ENCODE results near the gene ITPR2. TPM values are rescaled to one million over a fixed set of nuclear protein-coding genes. Genes with fewer than 3 reads are reported as not detected.
A peak's percentile ranks its signal among the peaks of the same experiment; 100 is the strongest.
"Not testable (repeated sequence)": the region's sequence is repeated elsewhere in the genome, so short reads cannot be mapped to it uniquely, and the experiment has no call there.

The ITPR2 gene
- total and polyA plus RNA-seq, 4 donors, result 30.9 to 133 (median 73.2) TPM

DNA sequence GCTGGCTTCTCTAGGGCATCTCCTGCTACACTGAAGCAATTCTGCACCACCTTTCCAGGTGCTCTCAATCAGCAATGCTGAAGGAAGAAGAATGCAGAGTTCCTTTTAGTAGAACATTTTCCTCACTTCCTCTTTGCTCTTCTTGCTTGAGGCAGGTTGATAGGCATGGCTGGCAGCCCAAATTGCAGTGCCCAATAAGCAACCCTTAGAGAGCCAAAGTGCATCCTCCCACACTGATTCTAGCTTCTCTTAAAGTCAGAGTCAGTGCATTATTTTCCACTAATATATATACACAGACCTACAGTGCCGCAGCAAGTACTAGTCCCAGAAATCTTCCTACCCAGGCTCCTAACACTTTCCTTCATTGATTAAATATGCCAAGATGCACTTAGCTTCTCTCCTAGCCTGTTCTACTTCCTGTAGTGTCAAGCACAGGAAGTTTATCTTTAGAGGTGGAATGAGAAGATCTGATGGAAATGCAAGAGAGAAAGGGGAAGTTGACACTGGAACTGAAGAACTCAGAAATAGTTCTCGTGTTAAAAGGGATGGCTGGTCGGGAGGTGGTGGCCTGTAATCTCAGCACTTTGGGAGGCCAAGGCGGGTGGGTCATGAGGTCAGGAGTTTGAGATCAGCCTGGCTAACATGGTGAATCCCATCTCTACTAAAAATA lies 504.9 kb downstream of the ITPR2 start:
- H3K9me3 ChIP-seq (ENCODE audit: control insufficient read depth, insufficient read depth, low read length), result no peaks in the 10 kb centered on the region
- no peak overlapping the region for H3K27ac ChIP-seq (ENCODE audit: low read depth, low read length)
- H3K36me3 ChIP-seq (ENCODE audit: control insufficient read depth, insufficient read depth, low read length), result no peaks in the 10 kb centered on the region
- 81% methylated on average over 4 of the region's 4 CpGs for WGBS (ENCODE audit: insufficient coverage)
- no peak for DNase-seq (ENCODE audit: low read depth in 4 of 6, low spot score in 6 of 6)
- H3K4me1 ChIP-seq (ENCODE audit: control insufficient read depth, insufficient read depth, low read length), result no peaks in the 10 kb centered on the region
- no peak overlapping the region for H3K4me3 ChIP-seq (ENCODE audit: low read depth, low read length)
- no peaks in the 10 kb centered on the region for H3K27me3 ChIP-seq (ENCODE audit: control insufficient read depth, insufficient read depth, low read length)

GRCh38 chr12:26323673-26324072 lies 509.3 kb downstream of the ITPR2 start:
- Histone ChIP-seq H3K27ac (ENCODE audit: low read depth, low read length) (no peak overlapping the region), H3K27me3 (ENCODE audit: control insufficient read depth, insufficient read depth, low read length) (no peaks in the 10 kb centered on the region), H3K4me3 (ENCODE audit: low read depth, low read length) (no peak overlapping the region), H3K4me1 (ENCODE audit: control insufficient read depth, insufficient read depth, low read length) (no peaks in the 10 kb centered on the region), H3K36me3 (ENCODE audit: control insufficient read depth, insufficient read depth, low read length) (no peaks in the 10 kb centered on the region), H3K9me3 (ENCODE audit: control insufficient read depth, insufficient read depth, low read length) (no peaks in the 10 kb centered on the region)
- DNase-seq (ENCODE audit: low read depth in 4 of 6, low spot score in 6 of 6), result peak in 1 of 6 donors; percentile 38
- no CpG with 5 or more reads among the region's 2 CpGs for WGBS (ENCODE audit: insufficient coverage)

DNA sequence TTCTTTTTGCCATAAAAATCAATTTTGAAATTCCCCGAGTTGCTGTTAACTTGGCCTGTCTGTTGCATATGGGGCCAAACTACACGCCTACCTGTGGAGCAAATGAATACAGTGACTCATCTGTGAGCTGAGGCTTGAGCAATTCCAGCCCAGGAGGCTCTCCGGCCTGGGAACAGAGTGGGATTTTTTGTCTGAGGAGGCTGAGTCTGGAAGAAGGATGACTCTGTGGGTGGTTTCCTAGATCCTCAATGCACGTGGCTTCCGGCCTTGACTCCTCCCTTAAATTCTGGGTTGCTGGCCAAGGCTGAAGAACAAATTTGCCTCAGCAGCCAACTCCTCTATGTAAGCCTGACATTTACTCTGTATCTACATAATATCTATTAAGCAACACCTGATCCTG lies 513.5 kb downstream of the ITPR2 start:
- no peak overlapping the region for H3K27ac ChIP-seq (ENCODE audit: low read depth, low read length)
- no peaks in the 10 kb centered on the region for H3K4me1 ChIP-seq (ENCODE audit: control insufficient read depth, insufficient read depth, low read length)
- no peaks in the 10 kb centered on the region for H3K9me3 ChIP-seq (ENCODE audit: control insufficient read depth, insufficient read depth, low read length)
- no peak for DNase-seq (ENCODE audit: low read depth in 4 of 6, low spot score in 6 of 6)
- H3K27me3 ChIP-seq (ENCODE audit: control insufficient read depth, insufficient read depth, low read length), result no peaks in the 10 kb centered on the region
- H3K4me3 ChIP-seq (ENCODE audit: low read depth, low read length), result no peak overlapping the region
- 74% methylated on average over 3 of the region's 5 CpGs for WGBS (ENCODE audit: insufficient coverage)
- H3K36me3 ChIP-seq (ENCODE audit: control insufficient read depth, insufficient read depth, low read length), result no peaks in the 10 kb centered on the region

GRCh38 chr12:26318661-26319068 lies 514.3 kb downstream of the ITPR2 start:
- Histone ChIP-seq H3K4me3 (ENCODE audit: low read depth, low read length) (no peak overlapping the region), H3K4me1 (ENCODE audit: control insufficient read depth, insufficient read depth, low read length) (no peaks in the 10 kb centered on the region), H3K27ac (ENCODE audit: low read depth, low read length) (no peak overlapping the region), H3K9me3 (ENCODE audit: control insufficient read depth, insufficient read depth, low read length) (no peaks in the 10 kb centered on the region), H3K36me3 (ENCODE audit: control insufficient read depth, insufficient read depth, low read length) (no peaks in the 10 kb centered on the region), H3K27me3 (ENCODE audit: control insufficient read depth, insufficient read depth, low read length) (no peaks in the 10 kb centered on the region)
- no peak for DNase-seq (ENCODE audit: low read depth in 4 of 6, low spot score in 6 of 6)
- 79% methylated on average over 3 of the region's 5 CpGs for WGBS (ENCODE audit: insufficient coverage)

DNA sequence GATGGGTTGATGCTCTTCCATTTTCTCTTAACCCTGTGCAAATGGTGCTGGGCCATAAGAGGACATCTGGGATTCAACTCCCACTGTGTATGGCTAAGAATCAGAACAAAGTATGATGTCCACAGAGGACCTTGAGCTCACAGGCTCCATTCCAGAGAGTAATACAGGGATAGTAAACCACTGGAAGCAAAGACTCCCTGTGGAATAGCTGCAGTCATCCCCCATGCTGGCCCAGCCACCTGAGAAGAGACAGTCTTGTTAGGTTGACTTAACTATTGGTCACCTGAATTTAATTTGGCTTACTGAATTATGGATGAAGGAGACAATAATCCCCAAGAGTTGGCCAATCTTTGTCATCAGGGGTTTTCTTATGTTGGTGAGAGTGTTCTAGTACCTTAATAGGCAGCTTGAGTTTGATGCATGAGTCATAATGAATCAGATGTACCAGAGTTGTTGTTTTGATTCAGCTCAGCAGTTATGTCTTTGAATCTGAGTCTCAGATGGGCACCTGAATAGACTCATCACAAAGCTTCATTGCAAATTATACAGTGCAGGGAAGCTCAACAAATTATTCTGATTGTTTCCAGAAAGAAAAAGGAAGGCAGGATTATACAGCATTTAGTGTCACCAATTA lies 514.9 kb downstream of the ITPR2 start:
- Histone ChIP-seq H3K4me3 (ENCODE audit: low read depth, low read length) (no peak overlapping the region), H3K36me3 (ENCODE audit: control insufficient read depth, insufficient read depth, low read length) (no peaks in the 10 kb centered on the region), H3K9me3 (ENCODE audit: control insufficient read depth, insufficient read depth, low read length) (peaks cover 2% of the 10 kb centered on the region), H3K4me1 (ENCODE audit: control insufficient read depth, insufficient read depth, low read length) (no peaks in the 10 kb centered on the region), H3K27me3 (ENCODE audit: control insufficient read depth, insufficient read depth, low read length) (no peaks in the 10 kb centered on the region), H3K27ac (ENCODE audit: low read depth, low read length) (no peak overlapping the region)
- DNase-seq (ENCODE audit: low read depth in 4 of 6, low spot score in 6 of 6), result no peak

DNA sequence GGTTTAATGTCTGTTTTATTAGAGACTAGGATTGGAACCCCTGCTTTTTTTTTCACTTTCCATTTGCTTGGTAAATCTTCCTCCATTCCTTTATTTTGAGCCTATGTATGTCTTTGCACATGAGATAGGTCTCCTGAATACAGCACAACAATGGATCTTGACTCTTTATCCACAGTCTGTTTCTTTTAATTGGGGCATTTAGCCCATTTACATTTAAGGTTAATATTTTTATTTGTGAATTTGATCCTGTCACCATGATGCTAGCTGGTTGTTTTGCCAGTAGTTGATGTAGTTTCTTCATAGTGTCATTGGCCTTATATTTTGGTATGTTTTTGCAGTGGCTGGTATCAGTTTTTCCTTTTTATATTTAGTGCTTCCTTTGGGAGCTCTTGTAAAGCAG lies 518.9 kb downstream of the ITPR2 start:
- H3K4me1 ChIP-seq (ENCODE audit: control insufficient read depth, insufficient read depth, low read length); H3K27ac ChIP-seq (ENCODE audit: low read depth, low read length); H3K4me3 ChIP-seq (ENCODE audit: low read depth, low read length); DNase-seq (ENCODE audit: low read depth in 4 of 6, low spot score in 6 of 6); H3K9me3 ChIP-seq (ENCODE audit: control insufficient read depth, insufficient read depth, low read length); H3K27me3 ChIP-seq (ENCODE audit: control insufficient read depth, insufficient read depth, low read length); H3K36me3 ChIP-seq (ENCODE audit: control insufficient read depth, insufficient read depth, low read length): not testable (repeated sequence)

DNA sequence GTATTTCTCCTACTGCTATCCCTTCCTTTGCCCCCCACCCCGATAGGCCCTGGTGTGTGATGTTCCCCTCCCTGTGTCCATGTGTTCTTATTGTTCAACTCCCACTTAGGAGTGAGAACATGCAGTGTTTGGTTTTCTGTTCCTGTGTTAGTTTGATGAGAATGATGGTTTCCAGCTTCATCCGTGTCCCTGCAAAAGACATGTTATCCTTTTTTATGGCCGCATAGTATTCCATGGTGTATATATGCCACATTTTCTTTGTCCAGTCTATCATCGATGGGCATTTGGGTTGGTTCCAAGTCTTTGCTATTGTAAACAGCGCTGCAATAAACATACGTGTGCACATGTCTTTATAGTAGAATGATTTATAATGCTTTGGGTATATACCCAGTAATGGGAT lies 522.5 kb downstream of the ITPR2 start:
- H3K27me3 ChIP-seq (ENCODE audit: control insufficient read depth, insufficient read depth, low read length); H3K9me3 ChIP-seq (ENCODE audit: control insufficient read depth, insufficient read depth, low read length); H3K4me1 ChIP-seq (ENCODE audit: control insufficient read depth, insufficient read depth, low read length); H3K27ac ChIP-seq (ENCODE audit: low read depth, low read length); DNase-seq (ENCODE audit: low read depth in 4 of 6, low spot score in 6 of 6); H3K4me3 ChIP-seq (ENCODE audit: low read depth, low read length); H3K36me3 ChIP-seq (ENCODE audit: control insufficient read depth, insufficient read depth, low read length): not testable (repeated sequence)
- 73% methylated on average over 3 of the region's 6 CpGs for WGBS (ENCODE audit: insufficient coverage)

DNA sequence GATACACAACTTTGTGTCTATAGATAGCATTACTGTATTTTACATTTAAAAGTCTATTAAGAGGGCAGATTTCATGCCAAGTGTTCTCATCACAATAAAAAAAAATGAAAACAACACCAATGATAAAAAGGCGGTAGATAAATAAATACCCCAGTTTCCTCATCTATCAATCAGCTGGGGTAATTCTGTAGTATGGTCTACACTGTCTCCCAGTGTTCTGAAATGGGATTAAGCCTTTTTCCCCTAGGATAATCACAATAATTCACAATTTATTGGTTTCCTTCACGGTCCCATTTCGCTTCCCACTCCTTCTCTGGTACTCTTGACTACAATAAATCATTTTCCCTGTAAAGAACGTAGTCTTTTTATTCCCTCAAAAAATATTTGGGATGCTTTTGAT lies 523.4 kb downstream of the ITPR2 start:
- Histone ChIP-seq H3K27ac (ENCODE audit: low read depth, low read length) (no peak overlapping the region), H3K9me3 (ENCODE audit: control insufficient read depth, insufficient read depth, low read length) (peaks cover 2% of the 10 kb centered on the region), H3K36me3 (ENCODE audit: control insufficient read depth, insufficient read depth, low read length) (no peaks in the 10 kb centered on the region), H3K4me3 (ENCODE audit: low read depth, low read length) (no peak overlapping the region), H3K4me1 (ENCODE audit: control insufficient read depth, insufficient read depth, low read length) (no peaks in the 10 kb centered on the region), H3K27me3 (ENCODE audit: control insufficient read depth, insufficient read depth, low read length) (no peaks in the 10 kb centered on the region)
- WGBS (ENCODE audit: insufficient coverage), result no CpG with 5 or more reads among the region's 4 CpGs
- no peak for DNase-seq (ENCODE audit: low read depth in 4 of 6, low spot score in 6 of 6)

DNA sequence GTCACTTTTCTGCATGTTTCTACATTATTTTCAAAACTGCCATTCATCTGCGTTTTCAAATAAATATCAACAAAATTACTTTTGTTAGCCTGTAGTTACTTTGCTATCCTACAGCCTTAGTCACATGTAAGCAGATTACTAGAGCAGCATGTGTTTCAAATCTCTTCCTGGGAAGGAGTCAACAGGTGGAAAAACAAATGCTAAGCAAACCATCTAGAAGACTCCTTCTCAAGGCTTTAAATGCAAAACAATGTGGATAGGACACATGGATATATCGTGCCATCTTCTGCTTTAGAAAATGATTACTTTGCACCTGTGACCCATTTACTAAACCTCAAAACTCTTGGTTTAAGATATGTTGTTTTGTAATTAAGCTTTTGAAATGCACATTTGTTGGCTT lies 528.7 kb downstream of the ITPR2 start:
- H3K9me3 ChIP-seq (ENCODE audit: control insufficient read depth, insufficient read depth, low read length), result no peaks in the 10 kb centered on the region
- no peak overlapping the region for H3K4me3 ChIP-seq (ENCODE audit: low read depth, low read length)
- no peaks in the 10 kb centered on the region for H3K27me3 ChIP-seq (ENCODE audit: control insufficient read depth, insufficient read depth, low read length)
- no peaks in the 10 kb centered on the region for H3K36me3 ChIP-seq (ENCODE audit: control insufficient read depth, insufficient read depth, low read length)
- H3K4me1 ChIP-seq (ENCODE audit: control insufficient read depth, insufficient read depth, low read length), result no peaks in the 10 kb centered on the region
- H3K27ac ChIP-seq (ENCODE audit: low read depth, low read length), result no peak overlapping the region
- WGBS (ENCODE audit: insufficient coverage), result no CpG with 5 or more reads among the region's 2 CpGs
- DNase-seq (ENCODE audit: low read depth in 4 of 6, low spot score in 6 of 6), result no peak

DNA sequence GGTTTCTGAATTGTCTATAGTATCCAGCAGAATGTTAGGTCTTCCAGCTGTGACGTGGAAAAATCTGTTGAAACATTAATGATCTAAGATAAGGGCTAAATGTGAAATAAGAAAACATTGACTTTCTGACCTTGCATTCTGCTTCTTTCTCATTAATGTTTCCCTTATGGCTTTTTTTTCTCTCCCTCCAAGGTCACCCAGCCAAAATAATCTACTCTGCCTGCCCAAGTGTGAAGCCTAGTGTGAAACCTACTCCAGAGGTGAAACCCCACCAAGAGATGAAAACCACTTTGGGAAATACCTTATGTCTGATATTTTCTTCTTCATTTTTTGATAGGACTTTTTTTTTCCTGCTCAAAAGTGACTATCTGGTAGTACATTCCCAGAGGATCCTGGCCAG lies 529.6 kb downstream of the ITPR2 start:
- no peaks in the 10 kb centered on the region for H3K9me3 ChIP-seq (ENCODE audit: control insufficient read depth, insufficient read depth, low read length)
- DNase-seq (ENCODE audit: low read depth in 4 of 6, low spot score in 6 of 6), result no peak
- H3K36me3 ChIP-seq (ENCODE audit: control insufficient read depth, insufficient read depth, low read length), result no peaks in the 10 kb centered on the region
- no CpG with 5 or more reads among the region's 1 CpG for WGBS (ENCODE audit: insufficient coverage)
- H3K27me3 ChIP-seq (ENCODE audit: control insufficient read depth, insufficient read depth, low read length), result no peaks in the 10 kb centered on the region
- no peak overlapping the region for H3K27ac ChIP-seq (ENCODE audit: low read depth, low read length)
- H3K4me1 ChIP-seq (ENCODE audit: control insufficient read depth, insufficient read depth, low read length), result no peaks in the 10 kb centered on the region
- no peak overlapping the region for H3K4me3 ChIP-seq (ENCODE audit: low read depth, low read length)
